HPDE6-E6E7 (cell line): ENCODE data around the gene ESPNL.

Experiments used
- DNase-seq: peaks from one replicate; pipeline ENCODE4 v3.0.0; 2011; ENCODE audit warnings: missing footprints; ENCODE audit errors: extremely low spot score

ESPNL gene

DNA sequence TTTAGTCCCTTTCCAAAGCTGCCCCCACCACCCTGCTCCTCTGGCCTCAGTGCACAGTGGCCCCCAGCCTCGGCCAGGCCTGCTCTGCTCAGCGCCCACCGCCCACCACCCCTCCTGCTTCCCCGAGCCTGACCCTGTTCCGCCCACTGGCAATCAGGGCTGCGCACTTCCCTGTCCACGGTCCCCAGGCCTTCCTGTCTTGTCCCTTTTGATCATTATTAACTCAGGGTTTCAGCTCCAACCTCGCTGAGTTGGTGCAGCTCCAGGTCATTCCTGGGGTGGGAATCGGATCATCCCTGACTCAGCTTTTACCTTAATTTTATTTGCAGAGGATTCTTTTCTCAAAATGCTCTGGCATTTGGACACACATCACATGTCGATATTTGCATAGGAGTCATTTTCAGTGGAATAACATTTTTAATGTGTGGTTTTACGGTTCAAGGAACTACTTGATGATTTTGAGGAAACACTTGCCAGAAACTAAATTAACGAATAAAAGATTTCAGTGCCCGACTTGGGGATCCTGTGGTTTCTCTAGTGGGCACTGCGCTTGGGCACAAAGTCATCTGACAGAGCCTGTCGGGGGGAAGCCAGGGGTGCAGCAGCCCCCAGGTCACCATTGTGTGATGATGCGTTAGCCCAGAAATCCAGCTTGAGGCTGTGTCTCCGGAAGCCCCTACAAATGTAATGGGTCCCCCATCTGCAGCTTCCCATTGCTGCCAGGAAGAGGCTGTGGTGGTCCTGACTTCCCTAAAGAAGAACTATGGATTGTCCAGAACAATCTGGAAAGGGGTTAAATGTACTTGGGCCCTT, 1.0 kb upstream of the ESPNL start:
- no peak for DNase-seq

DNA sequence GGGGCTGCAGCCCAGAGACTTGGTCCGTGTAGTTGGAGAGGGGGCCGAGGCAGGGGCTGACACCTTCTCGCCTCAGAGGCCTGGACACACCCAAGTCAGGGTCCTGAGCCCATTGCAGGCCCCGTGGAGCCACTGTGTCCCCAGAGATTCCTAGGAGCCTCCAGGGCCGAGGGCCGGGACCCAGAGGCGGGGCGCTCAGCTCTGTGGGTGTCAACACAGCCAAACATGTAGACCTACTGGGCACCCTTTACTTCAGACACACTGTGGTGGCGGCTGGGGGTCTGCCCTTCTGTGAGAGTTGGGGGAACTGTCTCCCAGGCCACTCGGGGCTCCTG, 459 bp upstream of the ESPNL start:
- DNase-seq = no peak

DNA sequence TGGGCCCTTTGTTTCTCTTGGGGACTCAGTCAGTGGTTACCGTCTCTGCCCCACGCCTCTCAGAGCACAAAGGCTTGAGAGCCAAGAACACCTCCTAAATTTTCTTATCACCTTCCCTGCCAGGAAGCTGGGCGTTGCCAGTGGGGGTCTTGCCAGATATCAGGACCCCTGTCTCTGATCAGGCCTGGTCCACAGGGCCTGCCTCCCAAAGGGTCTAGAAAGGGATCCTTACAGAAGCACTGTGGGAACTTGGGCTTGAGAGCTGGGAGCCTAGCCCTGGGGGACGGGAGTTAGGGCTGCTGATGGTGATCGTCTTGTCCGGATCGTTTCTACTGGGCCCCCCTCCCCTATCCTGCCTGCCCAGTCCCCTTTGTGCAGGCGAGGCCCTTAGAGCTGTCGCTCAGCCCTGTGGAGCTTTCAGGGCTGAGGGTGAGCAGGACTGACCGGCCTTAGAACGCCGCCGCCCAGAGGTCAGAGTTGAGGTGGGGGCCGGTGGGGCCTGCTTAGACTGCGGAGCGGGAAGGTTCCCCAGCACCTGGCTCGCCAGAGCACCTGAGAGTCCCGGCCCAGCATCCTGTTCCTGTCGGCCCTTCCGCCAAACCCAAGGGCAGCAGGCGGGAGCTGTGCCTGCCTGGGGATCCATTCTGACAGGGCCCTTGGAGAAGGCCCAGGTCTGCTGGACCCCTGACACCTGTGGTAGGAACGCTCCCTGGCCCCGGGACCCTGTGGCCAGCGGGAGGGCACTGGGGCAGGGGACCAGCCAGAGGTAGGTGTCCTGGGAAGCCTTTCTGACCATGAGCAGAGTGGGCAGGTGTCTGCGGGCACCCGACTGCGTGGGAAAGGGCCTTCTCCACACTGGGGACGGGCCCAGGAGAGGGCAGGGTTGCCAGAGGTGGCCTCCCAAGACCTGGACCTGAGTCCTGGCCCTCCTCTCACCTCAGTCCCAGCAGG, 956 bp downstream of the ESPNL start:
- DNase-seq = no peak

DNA sequence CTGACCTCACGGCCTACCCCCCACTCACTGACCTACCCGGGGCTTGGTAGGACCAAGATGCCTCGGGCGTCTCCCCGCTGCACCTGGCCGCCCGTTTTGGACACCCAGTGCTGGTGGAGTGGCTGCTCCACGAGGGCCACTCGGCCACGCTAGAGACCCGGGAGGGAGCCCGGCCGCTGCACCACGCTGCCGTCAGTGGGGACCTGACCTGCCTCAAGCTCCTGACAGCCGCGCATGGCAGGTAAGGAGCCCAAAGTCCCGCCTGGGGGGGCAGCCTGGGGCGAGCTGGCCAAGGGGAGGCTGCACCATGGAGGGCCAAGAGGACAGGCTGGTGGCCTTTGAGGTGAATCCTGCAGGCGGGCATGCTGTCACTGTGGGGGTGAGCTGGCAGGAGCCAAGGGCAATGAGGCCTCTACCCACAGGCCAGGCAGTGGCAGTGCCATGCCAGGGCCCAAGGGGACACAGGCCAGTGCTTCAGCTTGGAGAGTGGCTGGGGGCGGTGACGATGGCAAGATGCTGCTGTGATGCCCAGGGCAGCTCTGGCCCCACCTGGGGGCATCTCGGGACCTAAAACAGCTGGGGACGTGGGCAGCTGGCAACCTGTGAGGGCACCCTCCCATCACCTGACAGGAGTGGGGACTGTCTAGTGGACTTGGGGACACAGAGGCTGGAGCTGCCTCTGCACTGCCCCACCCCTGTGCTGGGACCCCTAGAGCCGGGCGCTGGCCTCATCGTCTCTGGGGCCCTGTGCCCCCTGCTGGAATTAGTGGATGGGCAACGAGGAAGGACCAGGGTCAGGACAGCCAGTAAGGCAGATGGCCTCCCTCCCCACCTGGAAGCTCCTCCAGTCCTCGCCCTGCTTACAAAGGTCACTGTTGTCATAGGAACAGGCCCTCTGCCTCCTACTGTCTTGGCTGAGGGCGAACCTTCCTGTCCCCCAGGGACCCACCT, 2.0 kb downstream of the ESPNL start:
- DNase-seq = no peak

DNA sequence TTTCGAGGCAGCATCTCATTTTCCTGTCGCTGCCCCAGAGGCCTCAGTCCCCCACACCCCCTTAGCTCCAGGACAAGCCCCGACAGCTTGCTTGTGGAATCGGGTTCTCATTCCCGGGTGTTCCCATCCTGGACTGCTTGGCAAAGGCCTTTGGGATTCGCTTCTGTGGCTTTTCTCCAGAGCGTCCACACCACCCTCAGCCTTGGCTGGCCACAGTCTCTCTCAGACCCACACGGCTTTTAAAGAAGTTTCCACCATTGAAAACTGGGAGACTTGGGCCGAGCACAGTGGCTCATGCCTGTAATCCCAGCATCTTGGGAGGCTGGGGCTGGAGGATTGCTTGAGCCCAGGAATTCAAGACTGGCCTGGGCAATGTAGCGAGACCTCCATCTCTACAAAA, 2.7 kb downstream of the ESPNL start:
- no peak for DNase-seq

DNA sequence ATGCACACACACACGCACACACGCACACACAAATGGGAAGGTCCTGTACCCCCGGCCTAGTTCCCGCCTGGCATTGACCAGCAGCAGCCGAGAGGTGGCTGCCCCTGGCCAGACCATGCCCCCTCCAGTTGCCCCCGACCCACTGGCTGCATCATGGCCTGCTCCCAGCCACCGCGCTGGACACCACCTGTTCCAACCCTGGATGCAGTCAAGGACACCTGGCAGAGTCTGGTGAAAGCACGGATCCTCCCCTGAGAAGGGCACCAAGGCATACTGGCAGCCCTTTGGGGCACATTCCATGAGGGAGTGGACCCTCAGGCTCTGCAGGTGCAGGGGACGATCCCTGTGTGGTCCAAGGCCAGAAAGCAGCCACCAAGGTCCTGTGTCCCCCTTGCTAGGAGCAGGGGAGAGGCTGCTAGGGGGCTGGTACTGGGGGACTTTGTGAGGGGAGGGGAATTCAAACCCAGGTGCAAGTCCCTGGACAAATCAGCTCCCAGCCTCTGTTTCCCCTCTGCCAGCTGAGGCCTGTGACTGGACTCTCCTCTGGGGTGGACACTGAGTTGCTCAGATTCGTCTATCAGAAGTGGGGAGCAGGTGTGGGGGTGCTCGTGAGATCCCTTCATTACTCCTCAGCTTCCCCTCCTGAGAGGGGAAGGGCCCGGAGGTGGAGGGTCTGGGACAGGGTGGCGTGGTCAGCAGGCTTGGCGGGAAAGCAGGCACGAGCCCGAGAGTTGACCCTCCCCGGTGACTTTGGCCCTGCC, 3.5 kb downstream of the ESPNL start:
- no peak for DNase-seq

DNA sequence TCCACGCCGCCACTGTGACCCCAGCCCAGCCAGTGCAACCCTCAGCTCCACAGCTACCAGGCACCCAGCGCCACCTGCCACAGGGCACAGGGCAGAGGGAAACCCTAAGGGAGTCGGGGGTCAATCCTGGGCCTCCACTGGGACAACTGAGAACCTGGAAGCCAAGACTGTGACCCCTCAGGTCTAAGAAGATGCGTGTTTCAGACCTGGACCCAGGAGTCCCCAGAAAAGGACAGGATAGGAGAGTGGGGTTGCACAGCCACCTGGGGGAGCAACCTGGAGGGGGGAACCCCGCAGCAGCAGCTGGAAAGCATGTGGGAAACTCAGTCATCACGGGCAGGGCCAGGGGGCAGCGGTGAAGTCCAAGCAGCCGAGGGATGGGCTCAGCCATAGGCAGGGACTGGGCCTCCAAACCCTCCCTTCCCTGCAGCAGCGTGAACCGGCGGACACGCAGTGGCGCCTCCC, 4.1 kb downstream of the ESPNL start:
- DNase-seq = no peak

DNA sequence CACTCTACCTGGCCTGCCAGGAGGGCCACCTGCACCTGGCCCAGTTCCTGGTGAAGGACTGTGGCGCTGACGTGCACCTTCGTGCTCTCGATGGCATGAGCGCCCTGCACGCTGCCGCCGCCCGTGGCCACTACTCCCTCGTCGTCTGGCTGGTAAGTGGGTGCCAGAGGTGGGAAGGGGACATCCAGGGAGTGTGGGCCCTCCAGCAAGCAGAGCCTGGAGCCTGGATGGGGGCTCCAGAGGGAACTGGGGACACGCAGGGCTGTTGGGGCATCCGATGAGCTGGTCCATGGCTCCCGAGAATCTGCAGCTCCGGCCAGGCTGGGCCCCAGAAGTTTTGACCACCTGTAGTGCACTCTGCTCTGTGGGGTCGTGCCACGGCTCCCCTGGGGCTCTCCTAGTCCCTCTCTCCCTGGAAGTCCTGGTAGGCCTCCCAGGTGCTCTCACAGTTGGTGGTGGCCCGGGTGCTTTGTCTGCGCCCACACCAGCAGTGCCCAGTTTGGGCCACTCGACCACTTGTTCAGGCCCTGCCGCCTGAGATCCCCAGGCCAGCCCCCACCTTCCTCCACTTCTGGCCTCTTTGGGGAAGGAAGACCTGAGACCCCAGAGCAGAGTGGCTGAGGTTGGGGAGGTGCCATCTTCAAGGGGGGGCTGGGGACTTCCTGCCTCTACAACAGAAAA, 4.7 kb downstream of the ESPNL start:
- DNase-seq = no peak

DNA sequence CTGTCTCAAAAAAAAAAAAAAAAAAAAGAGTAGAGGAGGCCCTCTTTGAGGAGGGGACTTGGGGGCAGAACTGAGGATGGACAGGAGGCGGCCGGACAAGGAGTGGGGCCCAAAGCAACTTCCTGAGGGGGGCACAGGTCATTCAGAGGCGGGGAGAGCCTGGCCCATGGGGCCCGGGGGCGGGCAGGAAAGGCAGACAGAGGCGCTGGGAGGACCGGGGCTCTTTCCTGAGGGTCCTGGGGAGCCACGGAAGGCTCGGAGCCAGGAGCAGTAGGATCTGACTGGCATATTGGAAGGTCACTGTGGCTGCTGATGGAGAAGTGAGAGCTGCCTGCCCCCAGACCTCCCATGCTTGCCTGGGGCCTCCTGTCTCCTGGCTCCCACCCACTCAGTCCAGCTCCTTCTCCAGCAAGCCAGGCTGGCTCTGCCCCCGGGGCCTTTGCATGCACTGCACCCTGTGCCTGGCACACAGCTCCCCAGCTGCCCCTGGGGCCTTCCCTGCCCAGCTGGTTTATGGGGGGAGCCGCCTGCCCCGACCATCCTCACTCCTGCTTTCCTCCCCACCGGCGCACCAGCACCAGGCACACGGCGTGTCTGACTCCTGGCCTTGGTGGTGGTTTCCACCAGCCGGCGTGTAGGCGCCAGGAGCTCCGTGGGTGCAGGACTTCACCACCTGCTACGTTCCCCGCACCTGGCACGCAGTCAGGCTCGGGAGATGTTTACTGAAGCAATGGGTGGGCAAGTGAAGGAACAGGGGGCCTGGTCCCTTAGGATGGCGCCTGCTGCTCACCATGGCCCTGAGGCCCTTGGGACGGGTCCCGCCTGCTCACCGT, 5.6 kb downstream of the ESPNL start:
- no peak for DNase-seq

DNA sequence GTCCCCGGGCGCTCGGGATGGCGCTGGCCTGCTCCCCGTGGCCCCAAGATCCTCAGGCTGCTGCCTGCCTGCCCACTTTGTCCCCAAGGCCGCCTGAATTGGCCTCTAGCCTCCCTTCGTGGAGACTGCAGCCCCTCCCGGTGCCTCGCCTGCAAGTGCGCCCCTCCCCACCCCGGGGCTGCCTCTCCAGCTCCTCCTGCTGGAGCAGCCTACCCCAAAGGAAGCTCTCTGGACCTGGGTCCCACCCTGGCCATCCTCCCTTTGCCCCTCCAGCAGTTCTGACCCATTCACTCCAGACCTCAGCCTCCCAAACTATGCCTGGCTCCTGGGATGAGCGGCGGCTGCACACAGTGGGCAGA, 6.2 kb downstream of the ESPNL start:
- no peak for DNase-seq

DNA sequence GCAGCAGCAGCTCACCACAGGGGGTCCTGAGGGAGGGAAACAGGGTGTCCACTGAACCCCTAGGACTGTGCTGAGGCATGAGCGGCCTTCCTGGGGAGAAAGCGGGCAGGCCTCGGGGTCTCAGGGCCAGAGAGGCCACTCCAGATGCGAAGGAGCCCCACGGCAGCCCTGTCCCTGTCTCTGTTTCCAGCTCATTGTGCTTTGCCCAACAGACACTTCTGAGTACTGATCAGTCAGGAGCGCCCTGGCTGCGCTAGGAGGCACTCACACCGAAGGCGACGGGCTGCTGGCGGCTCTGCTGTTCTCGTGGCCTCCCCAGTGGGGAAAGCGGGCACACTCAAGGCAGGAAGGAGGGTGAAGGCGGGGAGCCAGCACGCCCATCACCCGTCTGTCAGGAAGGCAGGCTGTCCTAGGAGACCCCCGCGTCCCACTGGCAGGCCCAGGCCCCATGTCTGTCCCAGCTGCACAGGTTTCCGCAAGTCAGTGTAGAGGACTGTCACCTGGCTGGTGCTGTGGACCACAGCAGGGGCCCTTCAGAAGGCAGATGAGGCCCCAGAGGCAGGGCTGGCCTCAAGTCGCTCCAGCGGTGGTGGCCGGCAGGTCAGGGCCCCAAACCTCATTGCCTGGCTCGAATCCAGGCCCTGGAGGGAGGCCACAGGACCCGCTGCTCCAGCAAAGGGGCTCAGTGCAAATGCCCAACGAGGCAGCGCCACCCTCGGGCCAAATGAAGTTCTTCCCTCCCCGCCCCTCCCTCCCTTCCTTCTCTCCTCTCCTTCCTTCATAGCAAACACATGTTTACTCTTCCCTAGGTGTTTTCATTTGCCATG, 6.8 kb downstream of the ESPNL start:
- DNase-seq = no peak

DNA sequence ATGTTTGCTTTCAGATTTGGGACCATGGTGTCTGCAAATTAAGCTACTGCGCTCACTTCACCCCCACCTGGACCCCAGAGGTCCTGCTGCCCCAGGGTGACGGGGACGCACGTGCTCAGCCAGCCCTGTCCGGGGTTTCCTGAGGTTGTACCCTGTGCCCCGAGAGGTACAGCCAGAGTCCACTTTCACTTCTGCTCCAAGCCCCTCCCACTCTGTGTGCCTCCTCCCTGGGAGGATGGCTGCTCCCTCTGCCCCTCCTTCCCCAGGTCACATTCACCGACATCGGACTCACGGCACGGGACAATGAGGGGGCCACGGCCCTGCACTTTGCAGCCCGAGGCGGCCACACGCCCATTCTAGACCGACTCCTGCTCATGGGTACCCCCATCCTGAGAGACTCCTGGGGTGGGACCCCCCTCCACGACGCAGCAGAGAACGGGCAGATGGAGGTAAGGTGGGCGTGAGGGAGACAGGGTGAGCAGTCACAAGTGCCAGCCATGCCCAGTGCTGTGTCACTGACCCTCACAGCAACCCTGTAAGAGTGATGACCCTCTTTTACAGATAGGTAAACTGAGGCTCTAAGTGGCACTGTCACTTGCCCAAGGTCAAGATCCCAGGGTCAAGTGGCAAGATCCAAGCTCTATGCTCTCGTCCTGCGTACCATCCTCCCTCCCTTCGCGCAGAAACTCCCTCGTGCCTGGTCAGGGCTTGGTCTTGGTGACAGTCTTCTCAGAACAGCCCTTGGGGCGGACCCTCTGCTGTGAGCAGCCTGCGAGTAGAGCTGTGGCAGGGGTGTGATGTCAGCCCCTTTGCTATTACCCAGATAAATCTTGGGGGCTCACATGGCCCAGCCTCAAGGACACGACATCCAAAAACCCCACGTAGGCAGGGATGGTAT, 7.6 kb downstream of the ESPNL start:
- DNase-seq = no peak

DNA sequence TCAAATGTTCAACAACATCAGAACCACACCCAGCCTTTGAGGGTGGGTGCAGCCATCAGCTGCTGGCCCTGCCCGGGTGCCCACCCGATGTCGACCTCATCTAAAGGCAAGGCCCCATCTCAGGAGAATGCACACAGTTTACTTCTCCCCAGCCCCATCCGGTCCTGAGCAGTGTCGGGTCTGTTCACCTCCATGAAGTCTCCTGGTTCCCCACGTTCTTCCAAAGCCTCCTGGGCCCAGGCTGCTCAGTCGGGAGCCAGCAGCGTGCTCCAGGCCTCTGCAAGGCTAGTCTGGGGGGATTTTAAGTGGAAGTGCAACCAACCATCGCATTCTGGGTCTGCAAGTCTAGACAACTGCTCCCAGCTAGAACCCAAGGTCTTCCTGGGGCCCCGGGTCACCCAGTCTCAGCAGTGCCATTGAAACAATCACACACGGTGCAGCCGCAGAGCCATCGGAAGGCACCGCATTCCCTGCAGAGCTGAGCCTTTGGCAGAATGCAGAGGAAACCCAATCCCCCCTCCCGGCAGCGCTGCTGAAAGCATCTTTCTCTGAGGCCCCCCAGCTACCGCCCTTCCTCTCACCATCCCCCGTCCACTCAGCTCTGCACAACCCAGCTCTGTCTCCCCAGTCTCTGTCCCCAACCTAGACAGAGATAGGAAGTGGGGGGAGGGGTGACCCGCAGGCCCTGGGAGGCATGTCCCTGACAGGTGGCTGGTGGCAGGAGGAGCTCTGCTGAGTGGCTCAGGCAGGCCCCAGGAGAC, 8.5 kb downstream of the ESPNL start:
- DNase-seq = no peak

DNA sequence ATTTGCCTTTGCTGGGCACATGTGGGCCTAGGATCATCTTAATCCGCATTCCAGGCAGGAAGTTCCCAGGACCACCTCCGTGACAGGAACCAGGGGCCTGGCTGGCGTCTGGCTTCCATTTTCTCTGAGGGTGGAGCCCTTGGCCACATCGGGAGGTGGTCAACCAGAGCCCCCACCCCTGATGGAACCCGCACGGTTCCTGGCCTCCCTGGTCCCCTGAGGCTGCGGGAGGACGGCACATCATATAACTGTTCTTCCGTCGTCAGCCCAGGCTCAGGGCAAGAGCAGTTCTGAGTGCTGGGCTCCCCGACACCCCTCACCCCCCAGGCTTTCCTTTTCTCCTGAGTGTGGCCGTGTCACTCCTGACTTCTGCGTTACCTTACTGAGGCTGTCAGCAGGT, 13.5 kb downstream of the ESPNL start:
- no peak for DNase-seq

DNA sequence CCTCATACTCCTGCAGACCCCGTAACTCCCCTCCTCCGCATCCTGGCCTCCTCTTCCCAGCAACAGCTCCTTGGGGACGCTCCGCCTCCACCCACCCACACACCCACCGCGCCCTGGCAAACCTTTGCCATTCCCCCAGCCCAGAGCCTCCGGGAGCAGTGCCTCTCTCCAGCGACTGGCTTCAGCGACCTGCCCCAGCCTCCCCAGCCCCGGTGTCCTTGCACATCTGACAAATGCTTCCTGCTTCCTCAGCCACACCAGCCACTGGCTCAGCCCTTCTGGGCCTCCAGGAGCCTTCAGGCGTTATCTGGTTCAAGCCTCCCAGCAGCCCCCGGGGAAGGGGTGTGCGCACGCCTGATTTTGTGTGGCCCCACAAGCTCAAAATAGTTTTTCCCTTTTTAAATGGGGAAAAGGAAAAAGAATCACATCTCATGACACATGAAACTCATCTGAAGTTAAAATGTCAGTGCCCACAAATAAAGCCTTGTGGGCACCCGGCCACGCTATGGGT, 14.2 kb downstream of the ESPNL start:
- no peak for DNase-seq

DNA sequence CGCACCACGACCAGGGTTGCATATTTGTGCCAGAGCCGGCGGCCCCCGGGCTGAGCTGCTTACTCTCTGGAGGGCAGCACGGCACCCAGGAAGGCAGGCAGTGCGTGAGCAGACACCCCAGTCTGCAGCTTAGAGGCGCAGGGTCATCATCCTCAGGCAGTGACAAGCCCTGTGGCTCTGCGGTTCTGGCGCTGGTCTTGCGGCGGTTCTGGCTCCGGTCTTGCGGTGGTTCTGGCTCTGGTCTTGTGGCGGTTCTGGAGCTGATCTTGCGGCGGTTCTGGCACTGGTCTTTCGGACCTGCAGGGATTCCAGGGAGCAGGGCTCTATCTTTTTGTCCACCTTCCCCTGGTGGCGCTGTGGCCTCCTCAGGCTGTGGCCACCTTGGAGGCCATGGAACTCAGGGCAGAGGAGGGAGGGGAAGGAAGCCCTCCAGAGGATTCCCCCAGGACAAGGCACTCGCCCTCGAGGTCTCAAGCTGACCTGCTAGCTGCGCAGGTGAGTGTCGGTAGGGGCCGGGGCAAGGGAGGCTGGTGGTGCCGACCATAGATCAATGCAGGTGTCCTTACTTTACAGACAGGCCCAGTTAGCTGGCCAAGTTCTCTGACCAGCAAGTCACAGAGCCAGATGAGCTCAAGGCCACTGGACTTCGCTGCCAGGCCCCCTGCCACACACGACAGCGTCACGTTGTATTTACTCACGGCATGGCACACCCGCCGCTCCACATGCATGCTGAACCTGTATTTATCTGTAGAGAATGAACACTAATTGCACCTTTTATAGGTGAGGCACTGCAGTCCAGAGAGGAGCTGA, 14.9 kb downstream of the ESPNL start:
- DNase-seq = no peak
